IPS DF 6.9 (cell line): ENCODE measurements around the gene PSMB2.

Experiments used
- DNase-seq: peaks from one replicate; pipeline ENCODE4 v3.0.0-alpha.2; 2013; ENCODE audit warnings: low read depth, low spot score
- H3K27ac ChIP-seq: one replicate; pipeline ENCODE4 v1.5.1; 2013; ENCODE audit warnings: low read length, control low read depth
- H3K27me3 ChIP-seq: 2 replicates; pipeline ENCODE4 v1.6.1; 2013; ENCODE audit warnings: mild to moderate bottlenecking, low read length; ENCODE audit not compliant: control insufficient read depth, insufficient read depth
- H3K36me3 ChIP-seq: 2 replicates; pipeline ENCODE4 v1.6.1; 2013; ENCODE audit warnings: low read length; ENCODE audit not compliant: control insufficient read depth, insufficient read depth
- H3K4me1 ChIP-seq: 2 replicates; pipeline ENCODE4 v1.6.1; 2013; ENCODE audit warnings: low read length; ENCODE audit not compliant: control insufficient read depth, insufficient read depth
- H3K4me3 ChIP-seq: 2 replicates; pipeline ENCODE4 v1.5.1; 2013; ENCODE audit warnings: mild to moderate bottlenecking, low read length
- H3K9me3 ChIP-seq: 2 replicates; pipeline ENCODE4 v1.6.1; 2013; ENCODE audit warnings: low read length, inconsistent platforms; ENCODE audit not compliant: control insufficient read depth, insufficient read depth
- WGBS: extraction: QIAGEN DNeasy Blood & Tissue Kit; methylation state at CpG from one replicate; pipeline ENCODE4 v1.1.7; 2013; ENCODE audit warnings: mixed read lengths, missing lambda C conversion rate; ENCODE audit not compliant: insufficient read length, insufficient coverage; 5-methylcytosine and 5-hydroxymethylcytosine counted together

PSMB2 gene

GRCh38 chr1:35666216-35666615 lies 24.9 kb upstream of the PSMB2 start:
- Histone ChIP-seq H3K4me3 (no peak overlapping the region), H3K9me3 (no peaks in the 10 kb centered on the region), H3K4me1 (no peaks in the 10 kb centered on the region), H3K27ac (no peak overlapping the region), H3K36me3 (no peaks in the 10 kb centered on the region), H3K27me3 (no peaks in the 10 kb centered on the region)
- WGBS = no CpG with 5 or more reads among the region's 2 CpGs
- DNase-seq = no peak

- no peaks in the 10 kb centered on the region for H3K9me3 ChIP-seq
- no peak overlapping the region for H3K27ac ChIP-seq
- H3K4me3 ChIP-seq = no peak overlapping the region
- H3K4me1 ChIP-seq = no peaks in the 10 kb centered on the region
- no peaks in the 10 kb centered on the region for H3K36me3 ChIP-seq
- WGBS = no CpG with 5 or more reads among the region's 9 CpGs
- H3K27me3 ChIP-seq = no peaks in the 10 kb centered on the region
- no peak for DNase-seq
Measured at GRCh38 chr1:35663434-35663833, 22.1 kb upstream of the PSMB2 start.

GRCh38 chr1:35661474-35661795 lies 20.1 kb upstream of the PSMB2 start:
- no peaks in the 10 kb centered on the region for H3K36me3 ChIP-seq
- DNase-seq = no peak
- H3K27ac ChIP-seq = no peak overlapping the region
- H3K9me3 ChIP-seq = no peaks in the 10 kb centered on the region
- H3K27me3 ChIP-seq = no peaks in the 10 kb centered on the region
- no CpG with 5 or more reads among the region's 2 CpGs for WGBS
- H3K4me3 ChIP-seq = no peak overlapping the region
- H3K4me1 ChIP-seq = no peaks in the 10 kb centered on the region

GRCh38 chr1:35660581-35661473 lies 19.5 kb upstream of the PSMB2 start:
- DNase-seq = peak; percentile 55
- H3K4me3 ChIP-seq = no peak overlapping the region
- H3K4me1 ChIP-seq = no peaks in the 10 kb centered on the region
- no peaks in the 10 kb centered on the region for H3K36me3 ChIP-seq
- no CpG with 5 or more reads among the region's 5 CpGs for WGBS
- H3K27ac ChIP-seq = no peak overlapping the region
- H3K27me3 ChIP-seq = no peaks in the 10 kb centered on the region
- no peaks in the 10 kb centered on the region for H3K9me3 ChIP-seq

- DNase-seq = no peak
- Histone ChIP-seq H3K27ac (no peak overlapping the region), H3K4me1 (no peaks in the 10 kb centered on the region), H3K4me3 (no peak overlapping the region), H3K9me3 (no peaks in the 10 kb centered on the region), H3K36me3 (no peaks in the 10 kb centered on the region), H3K27me3 (no peaks in the 10 kb centered on the region)
- no CpG with 5 or more reads among the region's 6 CpGs for WGBS
Measured at GRCh38 chr1:35659589-35659988, 18.3 kb upstream of the PSMB2 start.

GRCh38 chr1:35657851-35658250 lies 16.5 kb upstream of the PSMB2 start:
- H3K27me3 ChIP-seq = no peaks in the 10 kb centered on the region
- WGBS = no CpG with 5 or more reads among the region's 2 CpGs
- no peak for DNase-seq

GRCh38 chr1:35656863-35657232 lies 15.5 kb upstream of the PSMB2 start:
- no CpG with 5 or more reads among the region's 4 CpGs for WGBS
- Histone ChIP-seq H3K9me3 (no peaks in the 10 kb centered on the region), H3K4me3 (no peak overlapping the region), H3K4me1 (no peaks in the 10 kb centered on the region), H3K27ac (no peak overlapping the region), H3K27me3 (no peaks in the 10 kb centered on the region), H3K36me3 (no peaks in the 10 kb centered on the region)
- no peak for DNase-seq

More at GRCh38 chr1:35657851-35658250, 16.5 kb upstream of the PSMB2 start:
- Histone ChIP-seq H3K4me1 (no peaks in the 10 kb centered on the region), H3K4me3 (no peak overlapping the region), H3K27ac (no peak overlapping the region), H3K9me3 (no peaks in the 10 kb centered on the region), H3K36me3 (no peaks in the 10 kb centered on the region)

- Histone ChIP-seq H3K9me3 (no peaks in the 10 kb centered on the region), H3K4me3 (no peak overlapping the region), H3K27ac (no peak overlapping the region), H3K27me3 (no peaks in the 10 kb centered on the region), H3K4me1 (no peaks in the 10 kb centered on the region), H3K36me3 (no peaks in the 10 kb centered on the region)
- no CpG with 5 or more reads among the region's 5 CpGs for WGBS
- DNase-seq = no peak
Measured at GRCh38 chr1:35656148-35656862, 15.0 kb upstream of the PSMB2 start.

GRCh38 chr1:35655196-35655595 lies 13.9 kb upstream of the PSMB2 start:
- H3K9me3 ChIP-seq = no peaks in the 10 kb centered on the region
- no peaks in the 10 kb centered on the region for H3K4me1 ChIP-seq
- DNase-seq = no peak
- H3K27me3 ChIP-seq = no peaks in the 10 kb centered on the region
- no peaks in the 10 kb centered on the region for H3K36me3 ChIP-seq
- no CpG with 5 or more reads among the region's 1 CpG for WGBS
- no peak overlapping the region for H3K4me3 ChIP-seq
- no peak overlapping the region for H3K27ac ChIP-seq

- Histone ChIP-seq H3K4me3 (no peak overlapping the region), H3K36me3 (no peaks in the 10 kb centered on the region), H3K4me1 (no peaks in the 10 kb centered on the region), H3K27me3 (no peaks in the 10 kb centered on the region), H3K9me3 (no peaks in the 10 kb centered on the region), H3K27ac (no peak overlapping the region)
- no peak for DNase-seq
- WGBS = no CpG with 5 or more reads among the region's 3 CpGs
Measured at GRCh38 chr1:35650416-35650815, 9.1 kb upstream of the PSMB2 start.
